Measurements from ENCODE around the gene OR51D1.

The OR51D1 gene

GRCh38 chr11:4636962-4637661 is at the start of gene OR51D1:
Gene OR51D1 (plus strand): TSS chr11:4637477. CDS start chr11:4639791, 2,314 bp downstream.
- DNase-seq: peak in 53 of 58 donors; percentile 2 to 72 (median 32)

- DNase-seq: no peak
Measured at GRCh38 chr11:4589017-4589416, 48.3 kb upstream of the OR51D1 start.

- no peak for DNase-seq
Measured at GRCh38 chr11:4593739-4594138, 43.5 kb upstream of the OR51D1 start, which contains the start of gene OR52I1. Gene OR52I1 (plus strand): TSS chr11:4594039. CDS start chr11:4594039, 0 bp downstream.

- no peak for DNase-seq
Measured at GRCh38 chr11:4605057-4605456, 32.2 kb upstream of the OR51D1 start.

GRCh38 chr11:4606231-4607015 is 30.9 kb upstream of the OR51D1 start:
- DNase-seq: no peak

- no peak for DNase-seq
Measured at GRCh38 chr11:4607096-4607495, 30.2 kb upstream of the OR51D1 start.

- peak; percentile 73 to 98 (median 95) for DNase-seq
Measured at GRCh38 chr11:4607781-4608666, 29.3 kb upstream of the OR51D1 start, which contains the start of gene TRIM68. Gene TRIM68 (minus strand): TSS chr11:4608231. CDS start chr11:4605504, 2,727 bp downstream.

- no peak for DNase-seq
Measured at GRCh38 chr11:4610258-4610935, 26.9 kb upstream of the OR51D1 start.

GRCh38 chr11:4611986-4612385 is 25.3 kb upstream of the OR51D1 start:
- DNase-seq: no peak

GRCh38 chr11:4615856-4616444 is 21.3 kb upstream of the OR51D1 start:
- DNase-seq: no peak

GRCh38 chr11:4619514-4619913 is 17.8 kb upstream of the OR51D1 start:
- no peak for DNase-seq

- DNase-seq: peak in 15 of 58 donors; percentile 1 to 46 (median 18)
Measured at GRCh38 chr11:4626207-4627099, 10.8 kb upstream of the OR51D1 start.

GRCh38 chr11:4636136-4636535 is 1.1 kb upstream of the OR51D1 start:
- DNase-seq: no peak

GRCh38 chr11:4637662-4638047 is 378 bp downstream of the OR51D1 start:
- no peak for DNase-seq

GRCh38 chr11:4639931-4640330 is 2.7 kb downstream of the OR51D1 start:
- DNase-seq: no peak

- DNase-seq: no peak
Measured at GRCh38 chr11:4641501-4641900, 4.2 kb downstream of the OR51D1 start.

- no peak for DNase-seq
Measured at GRCh38 chr11:4642043-4642442, 4.8 kb downstream of the OR51D1 start.

- no peak for DNase-seq
Measured at GRCh38 chr11:4643076-4643475, 5.8 kb downstream of the OR51D1 start.

GRCh38 chr11:4643682-4644081 is 6.4 kb downstream of the OR51D1 start, which contains the start of gene OR51E1:
Gene OR51E1 (plus strand): TSS chr11:4643982. CDS start chr11:4652527, 8,545 bp downstream.
- no peak for DNase-seq

Data from anterior cingulate cortex (tissue), 58 donors.